Activated CD8-positive, alpha-beta memory T cell treated with anti-CD3 and anti-CD28 coated beads for 48 hours (primary cell): ENCODE data around the gene GPATCH4.
A peak's percentile ranks its signal among the peaks of the same experiment; 100 is the strongest.
"Not testable (repeated sequence)": the region's sequence is repeated elsewhere in the genome, so short reads cannot be mapped to it uniquely, and the experiment has no call there.

Experiments
- DNase-seq, 3 experiments: peaks; one replicate each; pipeline ENCODE4 v3.0.0-alpha.2; 2020; ENCODE audit warnings: low read depth in 2 of 3, low spot score in 2 of 3

GPATCH4 gene

DNA sequence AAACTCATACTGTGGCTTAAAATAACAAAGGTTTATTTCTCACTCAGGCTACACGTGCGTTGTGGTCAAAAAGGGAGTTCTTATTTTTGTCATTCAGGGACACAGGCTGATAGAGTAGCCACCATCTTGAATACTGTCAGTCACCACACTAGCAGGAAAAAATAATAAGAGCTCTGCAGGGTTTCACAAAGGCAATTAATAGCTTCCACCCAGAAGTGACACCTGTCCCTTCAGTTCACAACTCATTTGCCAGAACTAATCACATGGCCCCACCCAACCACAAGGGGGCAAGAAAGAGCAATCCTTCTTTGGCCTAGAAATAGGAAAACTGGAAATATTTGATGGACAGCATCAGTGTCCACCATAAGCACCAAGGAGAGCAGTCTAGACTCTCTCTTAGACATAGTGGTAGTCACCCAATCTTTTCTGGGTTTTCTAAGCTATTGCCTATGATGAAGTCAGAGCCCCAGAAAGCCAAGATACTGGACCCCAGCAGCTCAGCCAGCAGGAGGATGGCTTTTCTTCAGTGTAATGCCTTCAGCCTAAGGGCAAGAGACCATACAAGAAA lies 26.1 kb upstream of the GPATCH4 start:
- DNase-seq: no peak

DNA sequence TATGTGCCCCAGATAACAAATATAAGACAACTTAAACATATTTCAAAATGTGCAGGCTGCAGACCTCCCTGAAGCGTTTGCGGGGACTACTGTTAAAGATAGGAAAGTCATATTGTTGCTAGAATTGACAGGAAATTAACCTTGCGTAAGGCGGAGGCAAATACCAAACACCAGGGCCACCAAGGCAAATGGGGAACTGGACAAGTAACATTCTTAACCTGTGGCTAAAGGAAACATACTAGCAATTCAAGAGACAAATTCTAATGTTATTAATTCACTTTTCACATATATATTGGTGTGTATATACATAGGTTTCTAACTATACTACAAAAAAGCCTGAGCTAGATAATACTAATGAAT lies 24.8 kb upstream of the GPATCH4 start:
- no peak for DNase-seq

- peak in 2 of 3 experiments; percentile 52 to 68 for DNase-seq
Measured at GRCh38 chr1:156625436-156626078, 24.3 kb upstream of the GPATCH4 start.

GRCh38 chr1:156624814-156625435 lies 23.6 kb upstream of the GPATCH4 start:
- DNase-seq: no peak

DNA sequence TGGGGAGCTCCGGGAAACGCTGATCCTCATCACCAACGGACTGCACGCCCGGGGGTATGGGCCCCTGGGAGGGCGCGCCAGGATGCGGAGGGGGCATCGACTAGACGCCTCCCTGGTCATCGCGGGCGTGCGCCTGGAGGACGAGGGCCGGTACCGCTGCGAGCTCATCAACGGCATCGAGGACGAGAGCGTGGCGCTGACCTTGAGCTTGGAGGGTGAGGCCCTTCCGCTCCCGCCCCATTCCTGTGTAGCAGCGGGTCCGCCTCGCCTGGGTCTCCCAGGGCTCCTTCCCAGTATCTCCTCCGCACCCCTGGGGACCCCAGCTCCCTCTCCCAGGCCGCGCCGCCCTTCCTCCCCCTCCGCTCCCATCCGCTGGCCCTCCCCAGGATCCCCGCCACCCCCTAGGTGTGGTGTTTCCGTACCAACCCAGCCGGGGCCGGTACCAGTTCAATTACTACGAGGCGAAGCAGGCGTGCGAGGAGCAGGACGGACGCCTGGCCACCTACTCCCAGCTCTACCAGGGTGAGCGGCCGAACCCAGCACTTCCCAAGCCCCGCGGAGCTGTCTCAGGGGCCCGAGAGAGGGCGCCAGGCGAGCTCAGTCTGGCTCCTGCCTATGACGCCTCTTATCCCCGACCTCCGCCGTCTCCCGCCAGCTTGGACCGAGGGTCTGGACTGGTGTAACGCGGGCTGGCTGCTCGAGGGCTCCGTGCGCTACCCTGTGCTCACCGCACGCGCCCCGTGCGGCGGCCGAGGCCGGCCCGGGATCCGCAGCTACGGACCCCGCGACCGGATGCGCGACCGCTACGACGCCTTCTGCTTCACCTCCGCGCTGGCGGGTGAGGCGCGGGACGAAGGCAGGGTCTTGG lies 22.9 kb upstream of the GPATCH4 start:
- DNase-seq: no peak

GRCh38 chr1:156622581-156623297 lies 21.5 kb upstream of the GPATCH4 start:
- no peak for DNase-seq

GRCh38 chr1:156619582-156619955 lies 18.3 kb upstream of the GPATCH4 start:
- DNase-seq: no peak

GRCh38 chr1:156618853-156619581 lies 17.7 kb upstream of the GPATCH4 start, which contains the start of gene HAPLN2:
TSS of gene HAPLN2 (plus strand) at chr1:156619415. CDS start at chr1:156623491, 4,076 bp downstream.
- no peak for DNase-seq

DNA sequence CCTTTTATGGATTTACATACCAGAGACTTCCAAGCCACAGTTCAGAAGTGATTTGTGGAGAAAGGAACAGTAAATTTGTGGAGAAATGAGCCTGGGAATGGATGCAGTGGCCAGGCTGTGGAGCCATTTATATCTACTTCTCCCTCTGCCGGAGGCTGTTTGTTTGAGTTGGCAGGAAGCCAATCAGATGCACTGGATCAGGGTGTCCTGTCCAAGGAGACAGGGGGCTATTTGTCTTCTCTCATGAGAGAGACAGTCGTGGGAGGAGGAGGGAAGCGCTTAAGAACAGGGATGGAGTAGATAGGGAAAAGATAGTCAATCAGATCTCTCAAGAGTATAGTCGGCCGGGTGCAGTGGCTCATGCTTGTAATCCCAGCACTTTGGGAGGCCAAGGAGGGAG lies 15.2 kb upstream of the GPATCH4 start:
- DNase-seq: no peak

GRCh38 chr1:156615946-156616345 lies 14.7 kb upstream of the GPATCH4 start:
- DNase-seq: no peak

DNA sequence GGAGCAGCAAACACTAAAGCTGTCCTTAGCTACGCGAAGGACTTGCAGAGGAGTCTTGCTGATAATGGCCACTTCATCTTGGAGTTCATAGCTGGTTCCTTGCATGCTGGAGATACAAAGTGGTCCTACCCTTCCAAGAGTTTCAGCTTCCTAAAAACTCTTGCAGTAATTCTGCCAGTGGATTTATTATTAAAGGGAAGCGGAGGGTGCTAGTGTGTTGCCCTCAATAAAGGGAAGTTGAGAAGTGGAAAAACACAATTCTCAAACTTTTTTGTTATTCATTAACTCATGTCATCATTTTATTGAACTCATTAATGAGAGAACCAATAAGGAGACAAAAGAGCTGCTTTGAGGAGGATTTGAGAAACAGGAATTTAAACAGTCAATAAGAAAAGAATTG lies 11.4 kb upstream of the GPATCH4 start:
- no peak for DNase-seq

DNA sequence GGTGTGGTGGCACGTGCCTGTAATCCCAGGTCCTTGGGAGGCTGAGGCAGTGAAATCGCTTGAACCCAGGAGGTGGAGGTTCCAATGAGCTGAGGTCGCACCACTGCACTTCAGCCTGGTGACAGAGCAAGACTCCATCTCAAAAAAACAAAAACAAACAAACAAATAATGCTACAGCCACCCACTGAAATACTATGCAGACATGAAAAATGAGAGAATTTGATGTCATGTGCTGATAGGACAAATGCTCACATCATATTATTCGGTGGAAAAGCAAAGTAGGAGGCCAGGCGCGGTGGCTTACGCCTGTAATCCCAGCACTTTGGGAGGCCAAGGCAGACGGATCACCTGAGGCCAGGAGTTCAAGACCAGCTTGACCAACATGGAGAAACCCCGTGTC lies 8.8 kb upstream of the GPATCH4 start:
- DNase-seq: not testable (repeated sequence)

DNA sequence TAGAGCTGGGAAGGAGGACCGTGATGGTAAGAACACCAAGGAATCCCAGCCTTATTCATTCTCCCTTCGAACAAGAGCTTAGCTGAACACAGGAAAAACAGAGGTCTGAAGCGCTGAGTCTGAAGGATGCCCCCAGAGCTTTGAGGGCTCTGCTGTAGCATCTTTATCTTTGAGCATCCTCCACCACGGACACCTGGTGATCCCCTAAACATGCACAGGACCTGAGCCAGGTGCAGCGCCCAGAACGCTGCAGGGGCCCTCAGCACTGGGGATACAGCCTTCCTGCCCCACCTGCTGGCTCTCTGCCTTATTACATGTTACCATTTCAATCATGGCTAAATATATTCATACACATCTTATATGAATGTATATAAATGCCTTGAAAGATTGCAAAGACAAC lies 7.7 kb upstream of the GPATCH4 start:
- no peak for DNase-seq

DNA sequence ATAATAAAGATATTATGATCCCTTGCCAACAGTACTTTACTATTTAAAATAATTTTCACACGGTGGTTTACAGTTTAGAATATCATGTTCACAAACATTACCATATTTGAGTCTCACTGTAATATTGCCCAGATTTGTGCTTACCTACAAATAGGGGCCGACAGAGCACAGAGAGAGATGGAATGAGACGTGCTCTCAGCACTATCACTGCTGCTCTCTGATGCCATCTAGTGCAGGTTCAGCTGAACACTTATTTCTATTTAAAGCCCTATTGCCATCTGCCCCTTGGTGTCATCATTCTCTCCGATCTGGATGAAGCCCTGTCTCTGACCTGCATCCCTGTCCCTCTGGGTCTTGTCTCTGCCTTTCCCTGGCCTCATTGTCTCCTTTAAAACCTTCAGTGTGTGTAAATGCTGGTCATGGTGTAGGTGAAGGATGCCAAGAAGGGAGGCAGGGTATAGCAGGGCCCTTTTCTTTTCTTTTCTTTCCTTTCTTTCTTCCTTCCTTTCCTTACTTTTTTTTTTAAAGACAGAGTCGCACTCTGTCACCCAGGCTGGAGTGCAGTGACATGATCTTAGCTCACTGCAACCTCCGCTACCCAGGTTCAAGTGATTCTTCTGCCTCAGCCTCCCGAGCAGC lies 6.9 kb upstream of the GPATCH4 start:
- DNase-seq: no peak

DNA sequence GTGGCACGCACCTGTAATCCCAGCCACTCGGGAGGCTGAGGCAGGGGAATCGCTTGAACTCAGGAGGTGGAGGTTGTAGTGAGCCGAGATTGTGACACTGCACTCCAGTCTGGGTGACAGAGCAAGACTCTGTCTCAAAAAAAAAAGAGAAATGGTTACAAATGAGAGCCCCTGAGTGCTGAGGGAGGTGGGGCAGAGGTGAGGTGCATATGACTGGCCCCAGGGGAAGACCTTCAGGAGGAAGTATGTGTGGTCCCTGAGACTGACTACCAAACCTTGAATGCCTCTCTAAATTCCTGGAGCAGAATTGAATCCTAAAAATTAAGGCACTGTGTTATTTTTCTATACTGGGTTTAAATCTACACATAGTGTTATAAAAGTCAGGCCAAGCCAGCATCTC lies 6.1 kb upstream of the GPATCH4 start:
- DNase-seq: not testable (repeated sequence)

DNA sequence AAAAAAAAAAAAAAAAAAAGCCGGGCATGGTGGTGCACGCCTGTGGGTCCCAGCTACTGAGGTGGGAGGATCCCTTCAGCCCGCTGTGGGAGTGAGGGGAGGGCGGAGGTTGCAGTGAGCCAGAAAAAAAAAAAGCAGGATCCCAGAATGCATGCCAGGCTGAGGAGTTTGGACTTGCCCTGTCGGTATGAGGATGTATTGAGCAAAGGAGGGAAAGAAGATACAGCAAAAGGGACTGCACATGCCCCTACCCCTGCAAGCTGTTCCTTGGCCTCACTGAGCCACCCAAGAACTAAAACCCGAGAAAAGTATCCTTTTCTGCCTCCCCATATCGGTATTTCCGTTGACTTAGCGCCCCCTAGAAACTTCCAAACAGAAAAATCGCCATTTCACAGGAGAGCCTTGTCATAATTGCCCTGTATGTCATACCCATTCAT lies 1.3 kb upstream of the GPATCH4 start:
- DNase-seq: no peak

DNA sequence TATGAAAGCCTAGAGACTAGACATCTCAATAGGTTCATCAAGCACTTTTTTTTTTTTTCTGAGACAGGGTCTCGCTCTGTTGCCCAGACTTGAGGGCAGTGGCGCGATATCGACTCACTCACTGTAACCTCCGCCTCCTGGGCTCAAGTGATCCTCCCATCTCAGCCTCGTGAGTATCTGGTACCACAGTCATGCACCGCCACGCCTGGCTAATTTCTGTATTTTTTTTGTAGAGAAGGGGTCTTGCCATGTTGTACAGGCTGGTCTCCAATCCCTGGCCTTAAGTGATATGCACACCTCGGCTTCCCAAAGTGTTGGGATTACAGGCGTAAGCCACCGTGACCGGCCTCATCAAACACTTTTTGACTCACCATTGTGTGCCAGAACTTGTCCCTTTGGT lies 613 bp upstream of the GPATCH4 start:
- no peak for DNase-seq

DNA sequence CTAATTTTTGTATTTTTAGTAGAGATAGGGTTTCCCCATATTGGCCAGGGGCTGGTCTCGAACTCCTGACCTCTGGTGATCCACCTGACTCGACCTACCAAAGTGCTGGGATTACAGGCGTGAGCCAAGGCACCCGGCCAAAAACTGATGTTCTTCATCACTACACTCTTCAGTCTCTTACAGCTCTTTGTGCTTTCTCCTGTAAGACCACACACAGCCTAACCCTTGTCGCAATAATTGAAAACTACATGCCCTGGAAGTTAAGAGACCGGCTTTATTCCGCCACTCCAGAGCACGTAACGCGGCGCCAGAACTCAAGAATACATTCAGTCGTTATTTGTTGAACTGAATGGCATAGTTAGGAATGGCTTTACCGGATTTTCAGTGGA lies 552 bp downstream of the GPATCH4 start:
- DNase-seq: no peak

DNA sequence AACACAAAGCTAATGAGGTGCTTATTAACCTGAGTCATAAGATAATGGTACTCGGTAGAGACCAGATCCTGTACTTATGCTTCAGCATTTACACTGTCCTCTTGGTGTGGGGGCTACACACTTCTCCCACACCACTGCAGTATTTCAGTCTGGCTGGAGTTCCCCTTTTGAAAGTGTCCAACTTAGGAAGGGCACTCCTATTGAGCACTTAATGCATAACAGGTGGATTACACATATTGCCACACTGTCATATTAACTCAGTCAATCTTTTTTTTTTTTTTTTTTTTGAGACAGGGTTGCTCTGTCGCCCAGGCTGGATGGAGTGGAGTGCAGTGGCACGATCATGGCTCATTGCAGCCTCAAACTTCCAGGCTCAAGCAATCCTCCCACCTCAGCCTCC lies 1.5 kb downstream of the GPATCH4 start:
- DNase-seq: no peak
